Endothelial cell (in vitro differentiated cells): ENCODE results near the gene DIS3L2. TPM values are rescaled to one million over a fixed set of nuclear protein-coding genes. Genes with fewer than 3 reads are reported as not detected.

ENCODE experiments used
- DNase-seq: peaks from one replicate; pipeline ENCODE4 v3.0.0; 2021; ENCODE audit warnings: low spot score
- H3K27ac Mint-ChIP-seq: one replicate; pipeline ENCODE4 v1.8.0; 2021; ENCODE audit warnings: mixed read lengths, inconsistent platforms; ENCODE audit not compliant: unreplicated experiment
- H3K27me3 Mint-ChIP-seq: one replicate; pipeline ENCODE4 v1.8.0; 2021; ENCODE audit warnings: mild to moderate bottlenecking, moderate library complexity, mixed read lengths, inconsistent platforms; ENCODE audit not compliant: unreplicated experiment
- H3K36me3 Mint-ChIP-seq: one replicate; pipeline ENCODE4 v1.8.0; 2021; ENCODE audit warnings: mild to moderate bottlenecking, low read depth, mixed read lengths, inconsistent platforms; ENCODE audit not compliant: unreplicated experiment
- H3K4me1 Mint-ChIP-seq: one replicate; pipeline ENCODE4 v1.8.0; 2021; ENCODE audit warnings: mild to moderate bottlenecking, mixed read lengths, inconsistent platforms; ENCODE audit not compliant: unreplicated experiment
- H3K4me3 Mint-ChIP-seq: one replicate; pipeline ENCODE4 v1.8.0; 2021; ENCODE audit warnings: mild to moderate bottlenecking, mixed read lengths, inconsistent platforms; ENCODE audit not compliant: unreplicated experiment
- H3K9me3 Mint-ChIP-seq: one replicate; pipeline ENCODE4 v1.8.0; 2021; ENCODE audit warnings: mixed read lengths, inconsistent platforms; ENCODE audit not compliant: unreplicated experiment
- total RNA-seq: library from RNA; stranded (reverse); fragmentation: NEBNext Ultra II Directional; extraction: Animal tissue kit (Norgen Biotek cat#: 25700); gene quantifications from one replicate; pipeline ENCODE4 v1.2.1, GENCODE V29; 2021; ENCODE audit not compliant: unreplicated experiment
- TF ChIP-seq, protein P1 (sequence below): fragments of 200-600 bp; sonication (generic); IDR thresholded peaks from one replicate; pipeline ENCODE4 v1.5.0; 2021; ENCODE audit warnings: antibody characterized with exemption; ENCODE audit not compliant: unreplicated experiment

The DIS3L2 gene
- total RNA-seq, 1 donor from 2014 or later: 42.1 TPM

DNA sequence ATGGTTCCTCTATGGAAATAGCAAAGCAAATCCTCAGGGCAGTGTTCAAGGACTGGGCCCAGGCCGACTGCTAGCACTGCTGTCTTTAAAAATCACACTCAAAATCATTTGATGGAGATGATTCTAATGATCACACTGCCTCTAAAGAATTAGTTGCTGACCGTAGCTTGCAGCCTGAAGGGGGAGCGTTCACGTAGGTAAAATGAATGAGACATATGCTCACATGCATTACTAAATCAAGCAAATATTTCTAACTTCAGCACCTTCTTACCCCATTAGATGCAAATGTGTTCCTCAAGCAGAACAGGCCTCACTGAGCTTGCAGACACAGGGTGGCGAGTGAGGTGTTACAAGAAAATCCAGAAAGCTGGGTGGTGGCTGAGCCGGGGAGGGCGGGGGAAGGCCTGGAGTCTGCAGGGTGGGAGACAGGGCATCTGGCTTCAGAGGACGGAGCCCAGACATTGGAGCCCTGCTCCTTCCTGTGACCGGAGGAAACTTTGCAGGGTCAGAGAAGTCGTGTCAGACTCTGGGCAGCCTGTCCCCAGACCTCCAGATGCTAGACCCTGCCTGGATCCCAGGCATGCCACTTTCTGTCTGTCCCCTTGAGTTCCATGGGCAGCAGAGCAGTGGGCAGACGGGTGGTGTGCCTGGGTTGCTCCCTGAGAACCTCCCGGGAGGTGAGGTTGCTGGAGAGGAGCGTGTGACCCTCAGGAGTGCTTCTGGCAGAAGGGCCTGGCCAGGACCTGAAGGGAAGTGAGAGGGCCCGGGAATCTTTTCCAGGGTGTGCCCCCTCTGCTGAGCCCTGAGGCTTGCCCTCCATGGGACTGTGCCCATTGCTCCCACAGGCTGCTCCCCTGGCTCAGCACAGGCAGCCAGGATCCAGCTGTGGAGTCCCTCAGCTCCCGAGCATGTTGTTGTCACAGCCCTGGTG is 28.3 kb upstream of the DIS3L2 start:
- H3K27me3 Mint-ChIP-seq: peaks cover 3% of the 10 kb centered on the region
- H3K4me1 Mint-ChIP-seq: peaks cover 19% of the 10 kb centered on the region
- DNase-seq: no peak
- no peaks in the 10 kb centered on the region for H3K36me3 Mint-ChIP-seq
- H3K27ac Mint-ChIP-seq: no peak overlapping the region
- no peak overlapping the region for H3K4me3 Mint-ChIP-seq
- H3K9me3 Mint-ChIP-seq: no peaks in the 10 kb centered on the region
- TF ChIP-seq, protein P1, sequence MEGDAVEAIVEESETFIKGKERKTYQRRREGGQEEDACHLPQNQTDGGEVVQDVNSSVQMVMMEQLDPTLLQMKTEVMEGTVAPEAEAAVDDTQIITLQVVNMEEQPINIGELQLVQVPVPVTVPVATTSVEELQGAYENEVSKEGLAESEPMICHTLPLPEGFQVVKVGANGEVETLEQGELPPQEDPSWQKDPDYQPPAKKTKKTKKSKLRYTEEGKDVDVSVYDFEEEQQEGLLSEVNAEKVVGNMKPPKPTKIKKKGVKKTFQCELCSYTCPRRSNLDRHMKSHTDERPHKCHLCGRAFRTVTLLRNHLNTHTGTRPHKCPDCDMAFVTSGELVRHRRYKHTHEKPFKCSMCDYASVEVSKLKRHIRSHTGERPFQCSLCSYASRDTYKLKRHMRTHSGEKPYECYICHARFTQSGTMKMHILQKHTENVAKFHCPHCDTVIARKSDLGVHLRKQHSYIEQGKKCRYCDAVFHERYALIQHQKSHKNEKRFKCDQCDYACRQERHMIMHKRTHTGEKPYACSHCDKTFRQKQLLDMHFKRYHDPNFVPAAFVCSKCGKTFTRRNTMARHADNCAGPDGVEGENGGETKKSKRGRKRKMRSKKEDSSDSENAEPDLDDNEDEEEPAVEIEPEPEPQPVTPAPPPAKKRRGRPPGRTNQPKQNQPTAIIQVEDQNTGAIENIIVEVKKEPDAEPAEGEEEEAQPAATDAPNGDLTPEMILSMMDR: no peak

DNA sequence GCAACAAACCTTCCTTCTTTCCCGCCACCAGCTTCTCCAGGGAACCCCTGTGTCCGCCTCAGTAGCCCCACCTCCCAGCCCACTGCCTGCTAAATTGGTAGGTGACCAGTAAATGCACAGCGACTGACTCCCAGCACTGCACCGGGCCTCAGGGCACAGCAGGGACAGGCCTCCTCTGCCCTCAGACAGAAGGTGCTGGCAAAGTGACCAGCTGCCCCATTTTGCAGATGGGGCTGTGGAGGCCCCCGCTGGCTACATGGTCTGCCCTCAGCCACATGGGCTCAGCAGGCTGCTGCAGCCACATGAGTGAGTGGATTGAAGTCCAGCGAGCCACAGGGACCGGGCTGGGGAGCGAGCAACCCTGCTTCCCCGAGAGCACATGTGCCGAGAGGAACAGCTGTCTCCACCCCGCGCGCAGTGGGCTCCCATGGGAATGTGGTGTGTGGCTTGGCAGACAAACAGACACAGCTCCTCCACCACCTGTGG is 27.6 kb upstream of the DIS3L2 start:
- no peaks in the 10 kb centered on the region for H3K36me3 Mint-ChIP-seq
- H3K27me3 Mint-ChIP-seq: peaks cover 1% of the 10 kb centered on the region
- H3K4me1 Mint-ChIP-seq: peaks cover 14% of the 10 kb centered on the region
- H3K9me3 Mint-ChIP-seq: no peaks in the 10 kb centered on the region
- no peak overlapping the region for H3K4me3 Mint-ChIP-seq
- no peak for DNase-seq
- TF ChIP-seq, protein P1: no peak
- H3K27ac Mint-ChIP-seq: no peak overlapping the region

DNA sequence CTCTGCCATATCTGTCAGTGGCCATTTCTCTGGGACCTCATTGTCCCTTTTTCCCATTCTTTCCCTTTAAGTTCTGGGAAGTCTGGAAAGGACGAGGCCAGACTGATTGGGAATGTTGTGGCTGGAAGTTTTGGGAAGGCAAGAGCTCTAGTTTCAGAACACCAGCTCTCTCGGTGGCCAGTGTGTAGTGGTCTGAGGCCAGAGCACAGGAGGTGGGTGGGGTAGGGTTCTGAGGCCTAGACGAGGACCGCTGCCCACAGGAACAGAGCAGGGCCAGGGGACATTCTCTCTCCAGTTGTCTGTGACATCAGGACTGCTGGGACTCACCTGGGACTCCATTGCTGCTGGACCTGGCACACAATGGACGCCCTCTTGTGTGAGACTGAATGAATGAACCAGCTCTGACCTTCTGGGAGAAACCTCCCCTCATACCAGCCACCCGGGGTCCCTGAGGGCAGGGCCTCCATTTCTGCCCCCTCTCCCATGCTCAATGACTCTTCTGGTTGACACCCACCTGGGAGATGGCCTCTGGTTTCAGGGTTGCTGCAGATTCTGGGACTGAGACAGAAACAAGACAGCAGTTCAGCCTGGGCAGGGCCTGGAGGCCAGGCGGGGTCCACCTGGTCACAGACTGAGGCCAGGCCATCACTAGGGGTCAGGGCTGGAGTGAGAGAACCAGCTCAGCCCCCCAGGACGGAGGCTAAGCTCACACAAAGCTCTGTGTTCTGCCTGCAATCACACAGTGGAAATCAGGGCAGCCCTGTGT is 26.9 kb upstream of the DIS3L2 start:
- TF ChIP-seq, protein P1: no peak
- DNase-seq: no peak
- no peak overlapping the region for H3K27ac Mint-ChIP-seq

DNA sequence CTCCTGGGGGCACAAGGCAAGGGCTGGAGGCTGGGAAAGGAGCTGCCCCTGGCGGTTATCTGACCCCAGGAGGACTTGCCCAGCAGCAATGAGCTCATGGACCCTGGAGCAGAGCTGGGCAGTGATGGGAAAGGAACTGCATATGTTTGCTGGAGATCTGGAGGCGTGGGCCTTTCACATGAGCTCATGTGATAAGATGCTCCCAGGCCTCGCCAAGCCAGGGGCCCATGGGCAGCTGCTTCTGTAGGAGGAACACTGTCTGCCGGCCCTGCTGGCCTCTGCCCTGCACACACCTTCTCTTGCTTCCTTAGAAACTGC is 26.3 kb upstream of the DIS3L2 start:
- no peaks in the 10 kb centered on the region for H3K9me3 Mint-ChIP-seq
- H3K36me3 Mint-ChIP-seq: no peaks in the 10 kb centered on the region
- DNase-seq: no peak
- TF ChIP-seq, protein P1: no peak
- no peak overlapping the region for H3K4me3 Mint-ChIP-seq
- H3K27ac Mint-ChIP-seq: peak overlapping the region; percentile 52
- H3K4me1 Mint-ChIP-seq: peaks cover 5% of the 10 kb centered on the region
- H3K27me3 Mint-ChIP-seq: peaks cover 1% of the 10 kb centered on the region

More for the DNA sequence above, 26.9 kb upstream of the DIS3L2 start:
- Mint-ChIP-seq H3K27me3 (peaks cover 1% of the 10 kb centered on the region), H3K36me3 (no peaks in the 10 kb centered on the region), H3K4me3 (no peak overlapping the region), H3K9me3 (no peaks in the 10 kb centered on the region), H3K4me1 (peaks cover 7% of the 10 kb centered on the region)
